Ectodermal cell (in vitro differentiated cells): Measurements from ENCODE around the gene UGT1A3.
"Not testable (repeated sequence)": the region's sequence is repeated elsewhere in the genome, so short reads cannot be mapped to it uniquely, and the experiment has no call there.

Experiments
- H3K27ac ChIP-seq: 2 replicates; pipeline ENCODE4 v1.7.0; 2013; ENCODE audit warnings: mild to moderate bottlenecking, low read depth, low read length; ENCODE audit not compliant: insufficient read depth, poor library complexity, severe bottlenecking
- H3K27me3 ChIP-seq: 2 replicates; pipeline ENCODE4 v1.7.0; 2013; ENCODE audit warnings: mild to moderate bottlenecking, low read length; ENCODE audit not compliant: insufficient read depth, control insufficient read depth, poor library complexity, severe bottlenecking
- H3K36me3 ChIP-seq: one replicate; pipeline ENCODE4 v1.7.0; 2013; ENCODE audit warnings: low read length; ENCODE audit not compliant: control insufficient read depth, insufficient read depth
- H3K4me1 ChIP-seq: one replicate; pipeline ENCODE4 v1.7.0; 2013; ENCODE audit warnings: low read length; ENCODE audit not compliant: control insufficient read depth, insufficient read depth
- H3K4me3 ChIP-seq: 2 replicates; pipeline ENCODE4 v1.7.0; 2013; ENCODE audit warnings: low read depth, low read length, control low read depth; ENCODE audit not compliant: insufficient read depth
- H3K9me3 ChIP-seq: 2 replicates; pipeline ENCODE4 v1.7.0; 2013; ENCODE audit warnings: mild to moderate bottlenecking, low read length, moderate library complexity; ENCODE audit not compliant: control insufficient read depth
- WGBS, 2 experiments: methylation state at CpG; one replicate each; pipeline ENCODE4 v1.1.7; 2013; ENCODE audit warnings: missing lambda C conversion rate in 2 of 2; 5-methylcytosine and 5-hydroxymethylcytosine counted together

The UGT1A3 gene

DNA sequence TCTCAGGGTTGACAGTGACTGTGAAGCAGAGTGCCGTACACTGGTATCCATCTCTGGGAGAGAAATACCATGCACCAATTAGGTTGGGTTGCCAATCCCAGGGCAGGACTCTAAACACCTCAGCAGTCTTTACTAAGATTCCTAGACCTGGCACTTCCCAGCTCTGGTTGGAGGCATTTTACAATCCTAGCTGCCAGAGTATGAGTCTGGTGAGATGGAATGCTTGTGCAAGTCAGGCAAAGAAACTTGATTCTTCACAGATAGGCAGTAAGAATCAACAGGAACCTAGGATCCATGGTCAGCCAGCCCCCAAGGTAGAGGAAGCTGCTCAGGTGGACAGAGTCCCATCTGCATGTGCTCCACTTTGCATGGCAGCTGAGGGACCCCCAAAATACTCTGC lies 22.1 kb upstream of the UGT1A3 start:
- Histone ChIP-seq H3K27ac (no peak overlapping the region), H3K36me3 (no peaks in the 10 kb centered on the region), H3K4me3 (no peak overlapping the region), H3K4me1 (no peaks in the 10 kb centered on the region), H3K27me3 (no peaks in the 10 kb centered on the region), H3K9me3 (no peaks in the 10 kb centered on the region)
- whole genome bisulfite sequencing, 2 experiments: 48 to 50% methylated on average over 1 of the region's 1 CpG

DNA sequence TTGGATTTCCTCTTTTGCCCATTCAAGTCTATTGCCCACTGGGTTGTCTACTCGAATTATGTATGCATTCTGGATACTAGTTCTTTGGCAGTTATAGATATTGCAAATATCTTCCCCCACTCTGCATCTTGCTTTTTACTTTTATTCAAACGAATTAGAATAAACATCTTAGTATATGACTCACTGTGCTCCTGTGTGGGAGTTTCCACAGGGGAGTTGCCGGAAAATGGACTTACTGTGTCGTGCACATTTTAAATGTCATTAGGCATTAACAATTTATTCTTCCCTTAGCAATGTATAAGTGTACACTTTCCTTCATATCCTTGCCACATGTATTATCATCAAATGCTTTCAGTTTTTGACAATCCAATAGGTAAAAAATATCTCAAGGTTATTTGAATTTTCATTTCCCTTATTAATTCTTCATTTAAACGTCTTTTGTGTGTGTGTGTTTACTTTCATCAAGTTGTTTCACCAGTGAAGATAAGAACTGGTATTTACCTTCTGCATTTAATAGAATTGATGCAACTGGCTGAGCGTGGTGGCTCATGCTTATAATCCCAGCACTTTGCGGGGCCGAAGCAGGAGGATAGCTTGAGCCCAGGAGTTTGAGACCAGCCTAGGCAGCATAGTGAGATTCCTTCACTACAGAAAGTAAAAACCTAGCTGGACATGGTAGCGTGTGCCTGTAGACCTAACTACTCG lies 20.8 kb upstream of the UGT1A3 start:
- no peaks in the 10 kb centered on the region for H3K4me1 ChIP-seq
- no peaks in the 10 kb centered on the region for H3K27me3 ChIP-seq
- no peak overlapping the region for H3K27ac ChIP-seq
- WGBS, 2 experiments: 86 to 92% methylated on average over 8 to 10 of the region's 10 CpGs
- no peaks in the 10 kb centered on the region for H3K9me3 ChIP-seq
- no peak overlapping the region for H3K4me3 ChIP-seq
- H3K36me3 ChIP-seq: no peaks in the 10 kb centered on the region

DNA sequence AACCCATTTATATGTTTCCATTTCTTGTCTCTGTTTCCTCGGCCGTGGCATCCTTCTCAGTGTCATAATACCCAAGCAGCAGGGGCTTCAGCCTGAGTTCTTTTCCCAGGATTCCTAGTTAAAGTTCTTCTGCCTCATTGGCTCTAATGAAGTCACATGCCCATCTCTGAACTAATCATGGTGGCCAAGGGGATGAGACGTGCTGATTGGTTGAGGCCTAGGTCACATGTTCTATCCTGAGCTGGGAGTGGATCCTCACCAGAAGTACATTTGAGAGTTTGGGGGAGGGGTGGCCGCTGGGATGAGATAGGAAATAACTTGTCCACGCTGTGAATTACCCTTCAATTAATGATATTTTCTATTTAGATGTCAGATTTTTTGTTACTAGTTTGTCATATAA lies 19.9 kb upstream of the UGT1A3 start:
- Histone ChIP-seq H3K4me3 (no peak overlapping the region), H3K27me3 (no peaks in the 10 kb centered on the region), H3K4me1 (no peaks in the 10 kb centered on the region), H3K9me3 (no peaks in the 10 kb centered on the region), H3K36me3 (no peaks in the 10 kb centered on the region), H3K27ac (no peak overlapping the region)
- WGBS, 2 experiments: 92 to 97% methylated on average over 3 to 4 of the region's 5 CpGs

DNA sequence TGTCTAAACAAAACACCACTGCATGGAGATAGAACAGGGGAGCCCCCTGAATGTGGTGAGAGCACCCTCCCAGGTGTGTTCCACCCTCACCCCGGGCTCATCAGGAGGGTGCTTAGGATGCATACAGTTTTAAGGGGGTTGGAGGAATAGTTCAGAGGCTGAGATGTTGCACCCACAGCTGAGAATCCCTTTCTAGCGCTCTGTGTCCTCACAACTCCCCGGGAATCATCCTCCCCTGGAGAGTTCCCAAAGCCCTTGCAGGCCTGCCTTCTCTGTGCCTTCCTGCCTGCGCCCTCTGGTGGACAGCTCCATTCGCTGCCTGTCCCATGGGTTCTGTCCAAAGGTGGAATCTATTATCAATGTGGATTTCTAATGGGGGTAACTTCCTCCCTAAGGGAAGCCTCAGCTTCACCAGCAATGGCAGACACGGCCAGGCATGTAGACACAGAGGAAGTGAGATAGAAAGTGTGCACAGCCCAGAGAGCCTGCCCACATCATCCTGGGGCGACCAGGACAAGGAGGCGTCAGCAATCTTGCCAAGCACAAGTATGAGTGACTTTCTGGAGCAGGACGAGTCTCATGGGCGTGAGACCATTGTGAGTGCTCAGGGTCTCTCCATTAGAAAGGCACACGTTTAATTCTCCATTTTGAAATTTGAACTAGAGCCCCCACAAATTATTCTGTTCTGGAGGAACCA lies 17.4 kb upstream of the UGT1A3 start:
- Histone ChIP-seq H3K27ac (no peak overlapping the region), H3K9me3 (no peaks in the 10 kb centered on the region), H3K4me1 (no peaks in the 10 kb centered on the region), H3K27me3 (no peaks in the 10 kb centered on the region), H3K4me3 (no peak overlapping the region), H3K36me3 (no peaks in the 10 kb centered on the region)
- WGBS, 2 experiments: 51 to 52% methylated on average over 11 of the region's 11 CpGs

DNA sequence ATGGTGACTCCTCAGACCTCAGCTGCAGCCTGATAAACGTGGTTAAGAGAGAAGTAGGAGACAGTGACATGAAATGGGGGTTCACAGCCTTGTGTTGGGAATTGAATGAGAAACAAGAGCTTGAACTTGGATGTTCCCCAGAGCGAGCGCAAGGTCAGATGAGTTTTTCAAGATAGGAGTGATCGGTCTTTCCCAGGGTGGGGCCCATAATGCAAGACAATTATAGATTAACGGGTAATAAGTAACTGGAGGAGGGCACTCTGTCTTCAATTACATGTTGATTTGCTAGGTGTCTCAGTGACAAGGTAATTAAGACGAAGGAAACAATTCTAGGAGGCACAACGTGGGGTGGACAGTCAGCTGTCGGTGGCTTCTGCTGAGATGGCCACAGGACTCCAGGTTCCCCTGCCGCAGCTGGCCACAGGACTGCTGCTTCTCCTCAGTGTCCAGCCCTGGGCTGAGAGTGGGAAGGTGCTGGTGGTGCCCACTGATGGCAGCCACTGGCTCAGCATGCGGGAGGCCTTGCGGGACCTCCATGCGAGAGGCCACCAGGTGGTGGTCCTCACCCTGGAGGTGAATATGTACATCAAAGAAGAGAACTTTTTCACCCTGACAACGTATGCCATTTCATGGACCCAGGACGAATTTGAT lies 16.1 kb upstream of the UGT1A3 start, which contains the start of gene UGT1A5:
UGT1A5 (plus strand) TSS at position 297 of the 651 bp plus-strand sequence; CDS start at position 382, 85 bp downstream.
- Histone ChIP-seq H3K27ac (no peak within 1 kb of the TSS), H3K36me3 (no peaks in the 10 kb centered on the region), H3K4me1 (no peaks in the 10 kb centered on the region), H3K9me3 (no peaks in the 10 kb centered on the region), H3K27me3 (no peaks in the 10 kb centered on the region), H3K4me3 (no peak within 1 kb of the TSS)
- 94% methylated on average over 14 of the region's 14 CpGs for WGBS, 2 experiments

DNA sequence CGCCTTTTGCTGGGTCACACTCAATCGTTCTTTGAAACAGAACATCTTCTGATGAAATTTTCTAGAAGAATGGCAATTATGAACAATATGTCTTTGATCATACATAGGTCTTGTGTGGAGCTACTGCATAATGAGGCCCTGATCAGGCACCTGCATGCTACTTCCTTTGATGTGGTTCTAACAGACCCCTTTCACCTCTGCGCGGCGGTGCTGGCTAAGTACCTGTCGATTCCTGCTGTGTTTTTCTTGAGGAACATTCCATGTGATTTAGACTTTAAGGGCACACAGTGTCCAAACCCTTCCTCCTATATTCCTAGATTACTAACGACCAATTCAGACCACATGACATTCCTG lies 15.6 kb upstream of the UGT1A3 start:
- H3K4me1 ChIP-seq: no peaks in the 10 kb centered on the region
- H3K27me3 ChIP-seq: no peaks in the 10 kb centered on the region
- H3K36me3 ChIP-seq: no peaks in the 10 kb centered on the region
- no peak overlapping the region for H3K4me3 ChIP-seq
- no peak overlapping the region for H3K27ac ChIP-seq
- 92 to 96% methylated on average over 7 of the region's 7 CpGs for WGBS, 2 experiments
- H3K9me3 ChIP-seq: no peaks in the 10 kb centered on the region

DNA sequence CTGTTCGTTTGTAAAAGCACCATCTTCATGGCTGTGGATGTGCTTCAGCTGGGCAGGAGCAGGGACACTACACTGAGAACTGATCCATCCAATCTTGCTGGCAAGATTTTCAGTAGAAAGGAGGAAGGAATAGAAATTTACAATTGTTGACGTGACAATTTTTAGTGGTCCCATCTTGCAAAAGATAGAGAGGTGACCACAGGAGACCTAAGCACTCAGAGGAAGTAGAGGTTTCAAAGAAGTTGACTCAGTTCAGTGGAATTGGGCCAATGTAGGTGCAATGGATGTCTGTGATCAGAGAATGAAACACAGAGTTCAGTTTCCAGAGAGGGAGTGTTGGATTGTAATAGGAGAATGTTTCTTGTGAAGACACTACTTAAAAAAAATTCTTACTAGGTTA lies 14.7 kb upstream of the UGT1A3 start:
- no peaks in the 10 kb centered on the region for H3K9me3 ChIP-seq
- no peak overlapping the region for H3K27ac ChIP-seq
- 91% methylated on average over 2 of the region's 2 CpGs for WGBS, 2 experiments
- H3K4me1 ChIP-seq: no peaks in the 10 kb centered on the region
- no peaks in the 10 kb centered on the region for H3K27me3 ChIP-seq
- H3K36me3 ChIP-seq: no peaks in the 10 kb centered on the region
- no peak overlapping the region for H3K4me3 ChIP-seq

DNA sequence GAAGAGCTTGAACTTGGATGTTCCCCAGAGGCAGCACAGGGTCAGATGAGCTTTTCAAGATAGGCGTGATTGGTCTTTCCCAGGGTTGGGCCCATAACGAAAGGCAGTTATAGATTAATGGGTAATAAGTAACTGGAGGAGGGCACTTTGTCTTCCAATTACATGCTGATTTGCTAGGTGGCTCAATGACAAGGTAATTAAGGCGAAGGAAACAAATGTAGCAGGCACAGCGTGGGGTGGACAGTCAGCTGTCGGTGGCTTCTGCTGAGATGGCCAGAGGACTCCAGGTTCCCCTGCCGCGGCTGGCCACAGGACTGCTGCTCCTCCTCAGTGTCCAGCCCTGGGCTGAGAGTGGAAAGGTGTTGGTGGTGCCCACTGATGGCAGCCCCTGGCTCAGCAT lies 10.3 kb upstream of the UGT1A3 start, which contains the start of gene UGT1A4:
UGT1A4 (plus strand) TSS at position 185 of the 400 bp plus-strand sequence; CDS start at position 270, 85 bp downstream.
- Histone ChIP-seq H3K4me1 (no peaks in the 10 kb centered on the region), H3K36me3 (no peaks in the 10 kb centered on the region), H3K27me3 (no peaks in the 10 kb centered on the region), H3K4me3 (no peak within 1 kb of the TSS), H3K27ac (no peak within 1 kb of the TSS), H3K9me3 (no peaks in the 10 kb centered on the region)
- WGBS, 2 experiments: 92% methylated on average over 7 of the region's 7 CpGs

DNA sequence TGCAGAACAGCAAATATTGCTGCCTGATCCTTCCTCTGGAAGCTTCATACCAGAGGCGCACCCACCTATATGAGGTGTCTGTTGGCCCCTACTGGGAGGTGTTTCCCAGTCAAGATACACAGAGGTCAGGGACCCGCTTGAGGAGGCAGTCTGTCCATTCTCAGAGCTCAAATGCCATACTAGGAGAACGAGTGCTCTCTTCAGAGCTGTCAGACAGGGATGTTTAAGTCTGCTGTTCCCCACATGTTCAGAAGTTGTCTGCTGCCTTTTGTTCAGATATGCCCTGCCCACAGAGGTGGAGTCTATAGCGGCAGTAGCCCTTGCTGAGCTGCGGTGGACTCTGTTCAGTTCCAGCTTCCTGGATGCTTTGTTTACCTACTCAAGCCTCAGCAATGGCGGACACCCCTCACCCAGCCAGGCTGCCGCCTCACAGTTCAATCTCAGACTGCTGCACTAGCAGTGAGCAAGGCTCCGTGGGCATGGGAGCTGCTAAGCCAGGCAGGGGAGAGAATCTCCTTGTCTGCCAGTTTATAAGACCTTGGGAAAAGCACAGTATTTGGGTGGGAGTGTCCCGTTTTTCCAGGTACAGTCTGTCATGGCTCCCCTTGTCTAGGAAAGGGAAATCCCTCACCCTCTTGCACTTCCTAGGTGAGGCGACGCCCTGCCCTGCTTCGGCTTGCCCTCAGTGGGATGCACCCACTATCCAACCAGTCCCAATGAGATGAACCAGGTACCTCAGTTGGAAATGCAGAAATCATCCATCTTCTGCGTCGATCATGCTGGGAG lies 8.2 kb downstream of the UGT1A3 start:
- not testable (repeated sequence) for H3K4me3 ChIP-seq, H3K4me1 ChIP-seq, H3K36me3 ChIP-seq, H3K9me3 ChIP-seq, H3K27ac ChIP-seq, H3K27me3 ChIP-seq
- 90 to 94% methylated on average over 14 of the region's 14 CpGs for WGBS, 2 experiments

DNA sequence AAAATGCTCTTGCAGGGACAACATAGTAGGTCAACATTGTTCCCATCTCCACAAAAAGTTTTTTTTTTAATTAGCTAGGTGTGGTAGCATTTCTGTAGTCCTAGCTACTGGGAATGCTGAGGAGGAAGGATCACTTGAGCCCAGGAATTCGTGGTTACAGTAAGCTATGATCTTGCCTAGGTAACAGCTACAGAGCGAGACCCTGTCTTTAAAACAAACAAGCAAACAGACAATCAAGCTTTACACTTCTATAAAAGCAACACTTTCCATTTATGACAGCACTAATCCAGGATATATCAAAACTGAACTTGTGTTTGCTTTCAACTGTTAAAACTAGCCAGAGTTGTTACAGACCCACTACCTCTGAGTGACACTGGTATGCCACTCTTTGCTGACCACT lies 12.0 kb downstream of the UGT1A3 start:
- whole genome bisulfite sequencing, 2 experiments: 82 to 91% methylated on average over 2 of the region's 2 CpGs
- H3K36me3 ChIP-seq: no peaks in the 10 kb centered on the region
- H3K27ac ChIP-seq: no peak overlapping the region
- H3K27me3 ChIP-seq: no peaks in the 10 kb centered on the region
- H3K9me3 ChIP-seq: no peaks in the 10 kb centered on the region
- H3K4me1 ChIP-seq: no peaks in the 10 kb centered on the region
- no peak overlapping the region for H3K4me3 ChIP-seq
